HG03432 (cell line): ENCODE data around the gene NOTCH4.
A peak's percentile ranks its signal among the peaks of the same experiment; 100 is the strongest.
"Not testable (repeated sequence)": the region's sequence is repeated elsewhere in the genome, so short reads cannot be mapped to it uniquely, and the experiment has no call there.

Source experiments
- ATAC-seq: cut with Tn5 transposase; IDR thresholded peaks from one replicate; pipeline ENCODE4 v1.9.1; 2021; ENCODE audit warnings: mild to moderate bottlenecking, moderate library complexity; ENCODE audit not compliant: unreplicated experiment

The NOTCH4 gene

DNA sequence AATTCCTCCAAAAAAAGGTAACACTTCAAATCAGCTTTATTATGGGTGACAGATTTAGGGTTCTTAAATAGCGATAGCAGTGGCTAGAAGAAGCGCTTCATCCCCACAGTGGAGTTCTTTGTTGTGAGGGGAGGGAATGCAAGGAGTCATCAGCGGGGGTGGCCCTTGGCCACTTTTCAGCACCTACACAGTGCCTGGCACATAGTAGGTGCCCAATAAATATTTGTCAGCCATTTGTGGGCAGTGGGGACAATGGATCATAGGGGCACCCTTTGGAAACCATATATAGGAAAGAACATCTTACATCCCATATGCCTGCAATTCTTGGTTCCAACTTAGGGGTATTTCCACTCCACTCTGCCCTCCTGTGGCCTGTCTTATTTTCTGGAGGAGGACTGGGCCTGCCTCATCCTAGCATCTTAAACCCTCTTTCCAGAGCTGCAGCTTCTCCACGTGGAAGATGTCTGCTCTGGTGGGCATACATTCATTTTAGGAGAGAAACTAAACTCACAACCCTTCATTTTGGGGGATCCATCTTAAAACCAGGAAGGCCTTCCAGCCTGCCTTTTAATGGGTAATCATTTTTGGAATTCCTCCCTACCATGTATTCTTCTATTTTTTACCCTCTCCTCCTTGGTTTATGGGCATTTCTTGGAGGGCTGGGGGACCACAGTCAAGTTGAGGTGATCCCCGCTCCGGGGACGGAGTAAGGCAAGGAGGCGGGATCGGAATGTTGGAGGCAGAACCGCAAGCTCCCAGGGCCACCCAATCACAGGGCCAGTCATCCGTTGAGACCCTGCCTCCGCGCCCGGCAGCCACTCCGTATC is 28.8 kb downstream of the NOTCH4 start:
- ATAC-seq, result no peak

- no peak for ATAC-seq
These were observed 29.5 kb downstream of the NOTCH4 start for GRCh38 chr6:32194388-32194787.

DNA sequence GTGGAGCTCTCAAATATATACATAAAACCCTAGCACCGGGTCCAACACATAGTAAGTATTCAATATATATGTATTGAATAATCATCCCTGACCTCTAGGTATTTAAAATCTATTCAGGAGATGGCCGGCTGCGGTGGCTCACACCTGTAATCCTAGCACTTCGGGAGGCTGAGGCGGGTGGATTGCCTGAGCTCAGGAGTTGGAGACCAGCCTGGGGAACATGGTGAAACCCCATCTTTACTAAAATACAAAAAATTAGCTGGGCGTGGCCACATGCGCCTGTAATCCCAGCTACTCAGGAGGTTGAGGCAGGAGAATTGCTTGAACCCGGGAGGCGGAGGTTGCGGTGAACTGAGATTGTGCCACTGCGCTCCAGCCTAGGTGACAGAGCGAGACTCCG is 30.8 kb downstream of the NOTCH4 start:
- ATAC-seq, result not testable (repeated sequence)

DNA sequence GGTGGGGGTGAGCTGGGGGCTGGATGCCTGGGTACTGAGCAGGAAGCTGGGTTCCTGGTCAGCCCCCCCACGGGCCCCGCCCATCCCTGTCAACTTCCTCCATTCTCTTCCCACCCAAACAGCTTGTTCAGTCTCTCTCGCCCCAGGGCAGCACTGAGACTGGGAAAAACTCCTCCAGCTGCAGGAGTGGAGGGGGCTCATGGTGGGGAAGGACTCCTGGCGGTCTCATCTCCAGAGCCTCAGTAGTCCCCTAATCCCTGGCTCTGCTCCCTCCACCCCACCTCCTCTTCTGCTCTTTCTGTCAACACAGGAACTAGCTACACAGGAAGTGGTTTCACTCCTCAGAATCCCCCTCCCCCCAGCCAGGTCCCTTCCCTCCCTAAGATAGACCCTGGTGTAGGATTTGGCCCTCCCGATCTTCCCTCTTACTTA is 31.2 kb downstream of the NOTCH4 start, which contains the start of gene GPSM3:
Gene GPSM3, minus strand, starts transcription at position 36 of the 432 bp plus-strand sequence. CDS start 130 bp downstream, outside the sequence.
- no peak for ATAC-seq

- no peak for ATAC-seq
These were observed 31.9 kb downstream of the NOTCH4 start for GRCh38 chr6:32191696-32192607.

DNA sequence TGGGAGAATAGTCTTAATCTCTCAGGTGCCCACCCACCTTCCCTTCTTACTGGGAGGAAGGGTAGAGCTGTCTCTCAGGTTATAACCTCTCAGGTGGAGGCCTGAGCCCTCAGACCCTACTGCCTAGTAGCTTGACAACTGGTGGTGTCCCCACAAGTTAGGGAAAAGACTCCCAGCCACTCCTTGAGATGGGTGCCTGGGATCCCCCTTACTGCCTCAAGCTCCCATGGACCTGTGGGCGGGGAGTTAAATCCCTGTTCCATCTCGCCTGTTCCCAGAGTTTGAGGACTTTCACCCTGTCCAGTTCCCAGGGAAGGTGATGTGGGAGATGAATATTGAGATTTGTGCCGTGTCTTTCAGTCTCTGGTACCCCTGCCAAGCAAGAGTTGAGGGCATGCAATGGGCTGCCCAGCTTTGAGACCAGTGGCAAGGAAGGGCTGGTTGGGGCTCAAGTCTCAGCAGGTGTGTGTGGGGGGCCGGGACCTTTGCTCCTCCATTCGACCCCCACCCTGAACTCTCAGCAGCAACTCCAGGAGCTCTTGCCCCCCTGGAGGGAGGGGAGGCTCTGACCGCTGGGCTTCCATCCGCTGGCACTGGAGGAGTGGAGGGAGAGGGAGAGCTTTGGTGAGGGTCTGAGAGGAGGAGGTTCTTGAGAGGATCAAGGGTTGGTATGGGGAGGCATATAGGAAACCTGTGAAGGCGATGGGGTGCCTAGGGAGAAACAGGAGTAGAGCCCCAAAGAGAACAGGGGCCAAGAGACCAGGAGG is 32.8 kb downstream of the NOTCH4 start:
- ATAC-seq, result no peak

GRCh38 chr6:32190054-32190851 is 33.6 kb downstream of the NOTCH4 start, which contains the start of gene PBX2:
Gene PBX2, minus strand, starts transcription at chr6:32190202. Its CDS starts 287 bp downstream, at chr6:32189915.
- ATAC-seq, result peak; percentile 68

- ATAC-seq, result no peak
These were observed 34.2 kb downstream of the NOTCH4 start for GRCh38 chr6:32189742-32190053.

- no peak for ATAC-seq
These were observed 34.7 kb downstream of the NOTCH4 start for GRCh38 chr6:32189069-32189741.

- ATAC-seq, result no peak
These were observed 35.3 kb downstream of the NOTCH4 start for GRCh38 chr6:32188381-32189068.

DNA sequence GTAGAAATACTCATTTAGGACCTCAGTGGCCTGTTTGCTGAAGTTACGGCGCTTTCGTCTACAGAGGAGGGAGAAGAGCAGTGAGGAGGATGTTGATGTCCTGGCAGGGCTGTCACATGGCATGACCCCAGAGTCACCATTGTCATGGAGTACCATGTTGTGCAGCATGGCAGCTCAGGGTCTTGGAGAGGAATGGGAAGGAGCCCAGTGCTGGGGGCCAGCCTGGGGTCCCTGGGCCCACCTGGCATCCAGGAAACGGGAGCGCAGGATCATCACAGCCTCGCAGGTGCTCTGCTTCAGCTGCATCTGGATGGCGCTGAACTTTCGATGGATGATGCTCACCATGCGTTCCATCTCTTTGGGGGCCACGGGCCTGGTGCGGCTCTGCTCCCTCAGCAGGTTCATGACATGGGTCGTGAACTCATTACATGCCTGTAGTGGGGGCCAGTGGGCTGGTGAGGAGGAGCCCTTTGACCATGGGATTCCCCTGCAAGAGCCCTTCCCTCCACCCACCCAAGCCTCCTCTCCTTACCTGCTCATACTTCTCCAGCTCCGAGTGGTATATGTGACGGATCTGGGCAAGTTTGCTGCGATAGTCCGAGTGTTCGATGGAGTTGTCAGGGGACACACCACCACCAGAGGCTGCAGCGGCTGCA is 36.0 kb downstream of the NOTCH4 start:
- not testable (repeated sequence) for ATAC-seq

GRCh38 chr6:32187009-32187709 is 36.7 kb downstream of the NOTCH4 start:
- ATAC-seq, result no peak

GRCh38 chr6:32186151-32186840 is 37.6 kb downstream of the NOTCH4 start:
- not testable (repeated sequence) for ATAC-seq

- not testable (repeated sequence) for ATAC-seq
These were observed 38.2 kb downstream of the NOTCH4 start for GRCh38 chr6:32185681-32186131.

DNA sequence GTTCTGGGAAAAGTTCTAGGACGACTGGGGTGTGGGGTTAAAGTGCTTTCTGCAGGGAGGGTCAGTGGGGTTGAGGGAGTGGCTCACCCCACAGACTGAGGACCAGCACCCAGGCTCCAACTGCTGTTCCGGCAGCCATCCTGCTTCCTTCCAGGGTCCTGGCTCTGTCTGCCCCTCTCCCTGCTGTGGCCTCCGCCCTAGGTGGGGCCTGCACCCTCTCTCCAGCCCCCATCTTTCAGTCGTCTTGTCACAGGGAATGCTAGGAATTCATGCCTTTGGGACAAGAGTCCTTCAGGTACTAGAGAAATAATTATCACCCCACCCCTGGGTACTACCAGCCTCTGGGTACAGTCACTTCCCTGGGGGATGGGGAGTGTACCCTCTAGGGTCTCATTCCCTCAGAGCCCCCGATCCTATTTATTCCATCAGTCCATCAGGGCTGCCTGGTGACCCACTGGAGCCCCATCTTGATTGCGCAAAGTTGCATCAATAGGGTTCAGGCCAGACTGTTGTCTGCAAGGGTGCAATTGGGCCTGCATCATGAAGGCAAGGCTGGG is 39.7 kb downstream of the NOTCH4 start, which contains the start of gene AGER:
Gene AGER, minus strand, starts transcription at position 170 of the 557 bp plus-strand sequence. Its CDS starts 31 bp downstream, at position 139.
- no peak for ATAC-seq

DNA sequence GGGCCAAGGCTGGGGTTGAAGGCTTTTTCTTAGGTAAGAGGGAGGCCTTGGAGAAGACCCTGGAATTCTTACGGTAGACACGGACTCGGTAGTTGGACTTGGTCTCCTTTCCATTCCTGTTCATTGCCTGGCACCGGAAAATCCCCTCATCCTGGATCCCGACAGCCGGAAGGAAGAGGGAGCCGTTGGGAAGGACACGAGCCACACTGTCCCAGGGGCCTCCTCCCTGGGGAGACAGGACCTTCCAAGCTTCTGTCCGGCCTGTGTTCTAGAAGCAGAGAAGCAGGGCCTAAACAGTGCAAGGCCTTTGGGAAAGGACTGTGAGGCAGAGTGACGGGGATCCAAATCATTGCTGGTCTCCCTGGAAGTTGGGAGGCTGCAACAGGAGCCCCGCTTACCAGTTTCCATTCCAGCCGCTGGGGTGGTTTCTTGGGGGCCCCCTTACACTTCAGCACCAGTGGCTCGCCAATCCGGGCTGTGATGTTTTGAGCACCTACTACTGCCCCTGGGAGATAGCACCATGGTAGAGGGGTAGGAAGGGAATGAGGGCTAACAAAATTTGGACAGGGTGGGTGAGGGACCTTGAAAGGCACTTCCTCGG is 40.3 kb downstream of the NOTCH4 start:
- ATAC-seq, result no peak
